H1 (cell line): ENCODE results near the gene PITPNM1.

Source experiments
- BRCA1 ChIP-seq: IDR thresholded peaks from 2 replicates; pipeline ENCODE4 v1.6.1; 2012; ENCODE audit warnings: low read depth, low read length, improper control_type of control experiment
- CTCF ChIP-seq, 3 experiments: IDR thresholded peaks; 1 replicate in 2 of 3; 2 replicates in 1 of 3; pipeline versions ENCODE4 v1.5.1 to v1.6.1; 2011; ENCODE audit warnings: low read length in 3 of 3, mild to moderate bottlenecking in 3 of 3, inconsistent platforms in 2 of 3, low read depth in 1 of 3, moderate library complexity in 1 of 3; ENCODE audit not compliant: insufficient read depth in 1 of 3; ENCODE audit errors: control extremely low read depth in 1 of 3
- EP300 ChIP-seq, 2 experiments: IDR thresholded peaks; 1 replicate in 1 of 2; 2 replicates in 1 of 2; pipeline ENCODE4 v1.6.1; 2011 to 2012; ENCODE audit warnings: low read depth in 2 of 2, low read length in 2 of 2, mild to moderate bottlenecking in 2 of 2, borderline replicate concordance in 1 of 2, inconsistent platforms in 1 of 2, moderate library complexity in 1 of 2
- EZH2 ChIP-seq: fragments of 200-600 bp; sonication (generic); IDR thresholded peaks from 2 replicates; pipeline ENCODE4 v1.7.1; 2012; ENCODE audit warnings: low read depth, mild to moderate bottlenecking, moderate library complexity, low read length, inconsistent platforms; ENCODE audit not compliant: severe bottlenecking
- KDM5A ChIP-seq: fragments of 200-600 bp; IDR thresholded peaks from 2 replicates; pipeline ENCODE4 v1.7.1; 2012; ENCODE audit warnings: mild to moderate bottlenecking, low read length, inconsistent platforms, mixed read lengths
- NANOG ChIP-seq: IDR thresholded peaks from 2 replicates; pipeline ENCODE4 v1.6.1; 2011; ENCODE audit warnings: low read length, low read depth, mild to moderate bottlenecking, inconsistent platforms; ENCODE audit not compliant: insufficient read depth, poor library complexity, severe bottlenecking
- POLR2AphosphoS5 ChIP-seq: IDR thresholded peaks from 2 replicates; pipeline ENCODE4 v1.6.1; 2011; ENCODE audit warnings: low read depth, low read length
- RAD21 ChIP-seq, 2 experiments: IDR thresholded peaks in 1 of 2; conservative IDR thresholded peaks in 1 of 2; 2 replicates each; pipeline ENCODE4 v1.6.1; 2011; ENCODE audit warnings: low read depth in 2 of 2, low read length in 2 of 2, improper control_type of control experiment in 1 of 2, inconsistent platforms in 1 of 2, mild to moderate bottlenecking in 1 of 2, moderate library complexity in 1 of 2
- SP1 ChIP-seq: IDR thresholded peaks from 2 replicates; pipeline ENCODE4 v1.6.1; 2011; ENCODE audit warnings: low read depth, low read length
- TEAD4 ChIP-seq: IDR thresholded peaks from 2 replicates; pipeline ENCODE4 v1.6.1; 2012; ENCODE audit warnings: low read depth, low read length, inconsistent platforms, mixed read lengths

GRCh38 chr11:67492801-67493547 is 12.2 kb downstream of the PITPNM1 start:
- TF ChIP-seq CTCF (IDR thresholded peaks at IDR 0.05; ENCODE audit: control extremely low read depth in 1 of 3, insufficient read depth in 1 of 3, low read depth in 1 of 3, low read length in 3 of 3) (no peak), SP1 (no peak), POLR2AphosphoS5 (no peak), KDM5A (no peak), EP300 (IDR thresholded peaks at IDR 0.05; ENCODE audit: borderline replicate concordance in 1 of 2, low read depth in 2 of 2, low read length in 2 of 2) (no peak), TEAD4 (no peak), NANOG (no peak), EZH2 (no peak), BRCA1 (no peak), RAD21 (IDR thresholded peaks at IDR 0.05 in 1 of 2, conservative IDR thresholded peaks at IDR 0.05 in 1 of 2; ENCODE audit: low read depth in 2 of 2, low read length in 2 of 2) (no peak)
